Activated CD4-positive, alpha-beta memory T cell treated with anti-CD3 and anti-CD28 coated beads for 36 hours (primary cell): ENCODE results near the gene PSMA7. TPM values are rescaled to one million over a fixed set of nuclear protein-coding genes. Genes with fewer than 3 reads are reported as not detected.

ENCODE experiments used
- CTCF ChIA-PET: fragments of 350-600 bp; sonication (Branson Sonifier 250); formaldehyde crosslinking; loops from one replicate; lab custom pipeline; 2021; ENCODE audit warnings: antibody characterized with exemption, inconsistent platforms; lab: Charles Lee
- POLR2A ChIA-PET: fragments of 350-600 bp; sonication (Branson Sonifier 250); formaldehyde crosslinking; loops from one replicate; lab custom pipeline; 2021; ENCODE audit warnings: antibody characterized with exemption; lab: Charles Lee
- DNase-seq: peaks from one replicate; pipeline ENCODE4 v3.0.0-alpha.2; 2020
- H3K27ac Mint-ChIP-seq: one replicate; pipeline ENCODE4 v1.8.0; 2021; ENCODE audit warnings: mixed read lengths
- H3K27me3 Mint-ChIP-seq: one replicate; pipeline ENCODE4 v1.8.0; 2021; ENCODE audit warnings: mixed read lengths
- H3K36me3 Mint-ChIP-seq: one replicate; pipeline ENCODE4 v1.8.0; 2021; ENCODE audit warnings: mixed read lengths
- H3K4me1 Mint-ChIP-seq: one replicate; pipeline ENCODE4 v1.8.0; 2021; ENCODE audit warnings: low read depth, mixed read lengths
- H3K4me3 Mint-ChIP-seq: one replicate; pipeline ENCODE4 v1.8.0; 2021; ENCODE audit warnings: mild to moderate bottlenecking, mixed read lengths
- H3K9me3 Mint-ChIP-seq: one replicate; pipeline ENCODE4 v1.8.0; 2021; ENCODE audit warnings: mixed read lengths
- intact Hi-C: fragments of 100-400 bp; cut with micrococcal nuclease; formaldehyde crosslinking; loops from one replicate; pipeline ENCODE4 v1.15.1; 2023
- total RNA-seq, 2 experiments: library from RNA; stranded (reverse); gene quantifications; one replicate each; pipeline ENCODE4 v1.2.3, GENCODE V29; 2021

The PSMA7 gene
- total RNA-seq, 2 experiments from 2014 or later, result 301 to 316 TPM

DNA sequence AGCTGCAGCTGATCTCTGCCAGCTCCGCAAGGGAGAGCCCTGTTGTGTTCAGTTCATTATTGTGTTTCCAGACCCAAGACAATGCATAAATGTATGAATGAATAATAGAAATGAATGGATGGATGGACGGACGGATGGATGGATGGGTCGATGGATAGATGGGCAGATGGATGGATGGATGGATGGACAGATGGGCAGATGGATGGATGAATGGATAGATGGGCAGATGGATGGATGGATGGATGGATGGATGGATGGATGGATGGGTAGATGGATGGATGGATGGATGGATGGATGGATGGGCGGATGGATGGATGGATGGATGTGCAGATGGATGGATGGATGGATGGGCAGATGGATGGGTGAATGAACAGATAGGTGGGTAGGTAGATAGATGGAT lies 37.6 kb downstream of the PSMA7 start:
- ChIA-PET POLR2A (no interaction called here), CTCF (no interaction called here)
- no peak overlapping the region for H3K4me3 Mint-ChIP-seq
- H3K27ac Mint-ChIP-seq, result no peak overlapping the region
- no peaks in the 10 kb centered on the region for H3K27me3 Mint-ChIP-seq
- intact Hi-C loops, result no loop called here
- H3K4me1 Mint-ChIP-seq, result no peaks in the 10 kb centered on the region
- no peak for DNase-seq
- peaks cover 42% of the 10 kb centered on the region for H3K36me3 Mint-ChIP-seq
- H3K9me3 Mint-ChIP-seq, result peaks cover 76% of the 10 kb centered on the region

DNA sequence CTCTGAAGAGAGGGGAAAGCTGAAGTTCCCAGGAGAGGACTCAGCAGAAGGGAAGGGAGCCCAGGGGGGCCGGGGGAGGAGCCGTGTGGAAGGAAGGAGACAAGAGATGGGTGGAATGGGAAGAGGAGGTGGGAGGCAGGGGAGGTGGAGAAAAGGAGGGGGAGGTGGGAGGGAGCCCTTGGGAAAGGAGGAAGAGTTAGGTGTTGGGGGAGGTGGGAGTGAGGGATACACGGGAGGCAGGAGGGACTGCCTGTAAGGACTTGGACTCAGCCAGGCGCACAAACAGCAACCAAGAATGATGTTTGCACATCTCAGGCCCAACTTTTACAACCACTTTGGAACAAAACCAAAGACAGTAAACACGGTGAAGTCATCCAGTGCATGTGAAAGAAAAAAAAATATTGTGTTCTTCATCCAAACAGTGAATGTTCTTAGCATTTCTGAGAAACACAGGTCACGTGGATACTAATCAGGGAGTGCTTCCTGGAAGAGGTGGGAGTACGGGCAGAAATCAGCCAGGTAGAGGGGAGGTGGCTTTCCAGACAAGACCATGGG lies 38.3 kb downstream of the PSMA7 start:
- Mint-ChIP-seq H3K27ac (no peak overlapping the region), H3K4me1 (no peaks in the 10 kb centered on the region), H3K4me3 (no peak overlapping the region), H3K36me3 (peaks cover 38% of the 10 kb centered on the region), H3K9me3 (peaks cover 78% of the 10 kb centered on the region), H3K27me3 (no peaks in the 10 kb centered on the region)
- ChIA-PET CTCF (no interaction called here), POLR2A (no interaction called here)
- intact Hi-C loops, result no loop called here
- DNase-seq, result no peak

DNA sequence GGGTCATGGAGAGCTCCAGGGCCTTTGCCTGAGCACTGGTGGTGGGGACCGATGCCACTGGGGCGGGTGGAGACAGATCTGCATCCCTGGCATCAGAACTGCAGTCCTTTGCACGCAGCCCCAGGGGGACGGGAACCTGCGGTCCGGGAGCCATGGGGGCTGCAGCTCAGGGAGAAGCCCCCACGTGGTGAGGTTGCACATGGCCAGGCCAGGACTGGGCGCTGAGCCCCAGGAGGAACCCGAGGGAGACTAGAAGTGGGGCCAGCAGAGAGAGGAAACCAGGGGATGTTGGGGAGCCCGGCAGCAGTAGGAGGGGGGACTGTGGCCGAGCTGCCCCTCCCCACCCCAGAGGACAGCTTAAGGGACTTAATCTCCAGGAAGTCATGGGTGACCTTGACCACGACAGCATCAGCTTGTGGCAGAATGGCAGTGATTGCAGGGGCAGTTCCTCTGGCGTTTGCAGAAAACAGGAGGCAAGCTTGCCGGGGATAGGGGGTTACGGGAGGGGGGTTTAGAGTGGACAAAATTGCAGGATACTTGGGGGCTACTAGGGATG lies 38.9 kb downstream of the PSMA7 start:
- Mint-ChIP-seq H3K27ac (no peak overlapping the region), H3K4me3 (no peak overlapping the region), H3K36me3 (peaks cover 39% of the 10 kb centered on the region), H3K4me1 (no peaks in the 10 kb centered on the region), H3K9me3 (peaks cover 79% of the 10 kb centered on the region), H3K27me3 (no peaks in the 10 kb centered on the region)
- DNase-seq, result no peak
- ChIA-PET CTCF (no interaction called here), POLR2A (no interaction called here)
- intact Hi-C loops, result no loop called here

DNA sequence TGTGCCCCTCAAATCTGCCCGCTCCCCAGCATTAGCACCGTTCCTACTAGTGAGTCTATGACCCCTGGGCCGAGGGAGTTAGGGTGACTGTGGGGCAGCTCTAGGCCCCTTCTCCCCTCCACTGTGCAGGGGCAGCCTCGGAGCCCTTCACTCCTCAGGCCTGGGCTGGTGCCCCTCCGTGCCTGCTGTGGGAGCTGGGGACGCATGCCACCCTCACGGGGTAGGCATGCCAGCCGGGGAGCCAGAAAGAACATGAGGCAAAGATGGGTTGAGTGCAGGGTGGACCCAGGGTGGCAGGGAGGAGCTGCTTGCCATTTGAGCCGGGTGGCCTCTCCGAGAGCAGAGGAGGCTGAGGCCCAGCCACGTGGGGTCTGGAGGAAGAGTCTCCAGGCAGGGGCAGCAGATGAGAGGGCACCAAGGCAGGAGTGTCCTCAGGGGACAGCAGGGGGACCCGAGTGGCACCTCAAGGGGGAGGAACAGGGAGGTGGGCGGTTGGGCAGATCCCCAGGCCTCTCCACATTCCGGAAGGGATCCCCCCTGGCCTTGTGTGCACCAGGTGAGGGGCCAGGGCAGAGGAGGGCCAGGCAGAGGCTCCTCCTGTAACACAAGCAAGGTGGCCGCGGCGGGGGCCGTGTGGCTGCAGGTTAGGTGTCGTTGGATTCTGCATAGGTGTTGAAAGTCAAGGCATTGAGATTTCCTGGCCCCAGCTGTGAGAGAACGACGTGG lies 39.5 kb downstream of the PSMA7 start:
- no peak for DNase-seq
- peaks cover 73% of the 10 kb centered on the region for H3K9me3 Mint-ChIP-seq
- H3K4me3 Mint-ChIP-seq, result no peak overlapping the region
- H3K36me3 Mint-ChIP-seq, result peaks cover 34% of the 10 kb centered on the region
- H3K4me1 Mint-ChIP-seq, result no peaks in the 10 kb centered on the region
- intact Hi-C loops, result no loop called here
- ChIA-PET CTCF (no interaction called here), POLR2A (no interaction called here)
- no peaks in the 10 kb centered on the region for H3K27me3 Mint-ChIP-seq
- H3K27ac Mint-ChIP-seq, result no peak overlapping the region

DNA sequence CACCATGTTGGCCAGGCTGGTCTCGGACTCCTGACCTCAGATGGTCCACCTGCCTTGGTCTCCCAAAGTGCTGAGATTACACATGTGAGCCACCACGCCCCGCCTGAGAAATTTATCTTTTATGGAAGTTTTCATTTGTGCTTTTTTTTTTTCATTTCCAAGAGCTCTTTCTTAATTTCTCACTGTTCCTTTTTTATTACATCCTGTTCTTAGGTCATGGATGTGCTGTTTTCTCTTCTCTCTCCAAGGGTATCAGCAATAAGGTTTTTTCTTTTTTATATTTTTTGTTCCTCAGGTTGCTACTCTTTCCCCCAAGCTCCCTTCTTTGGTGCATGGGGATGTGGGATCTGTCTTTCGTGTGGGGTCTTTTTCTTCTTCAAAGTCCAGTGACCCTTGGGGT lies 42.1 kb downstream of the PSMA7 start:
- POLR2A ChIA-PET, result no interaction called here
- no peak overlapping the region for H3K4me3 Mint-ChIP-seq
- intact Hi-C loops, result no loop called here
- DNase-seq, result no peak
- no peaks in the 10 kb centered on the region for H3K27me3 Mint-ChIP-seq
- CTCF ChIA-PET, result no interaction called here
- H3K36me3 Mint-ChIP-seq, result peaks cover 20% of the 10 kb centered on the region
- H3K4me1 Mint-ChIP-seq, result no peaks in the 10 kb centered on the region
- H3K9me3 Mint-ChIP-seq, result peaks cover 49% of the 10 kb centered on the region
- H3K27ac Mint-ChIP-seq, result no peak overlapping the region

DNA sequence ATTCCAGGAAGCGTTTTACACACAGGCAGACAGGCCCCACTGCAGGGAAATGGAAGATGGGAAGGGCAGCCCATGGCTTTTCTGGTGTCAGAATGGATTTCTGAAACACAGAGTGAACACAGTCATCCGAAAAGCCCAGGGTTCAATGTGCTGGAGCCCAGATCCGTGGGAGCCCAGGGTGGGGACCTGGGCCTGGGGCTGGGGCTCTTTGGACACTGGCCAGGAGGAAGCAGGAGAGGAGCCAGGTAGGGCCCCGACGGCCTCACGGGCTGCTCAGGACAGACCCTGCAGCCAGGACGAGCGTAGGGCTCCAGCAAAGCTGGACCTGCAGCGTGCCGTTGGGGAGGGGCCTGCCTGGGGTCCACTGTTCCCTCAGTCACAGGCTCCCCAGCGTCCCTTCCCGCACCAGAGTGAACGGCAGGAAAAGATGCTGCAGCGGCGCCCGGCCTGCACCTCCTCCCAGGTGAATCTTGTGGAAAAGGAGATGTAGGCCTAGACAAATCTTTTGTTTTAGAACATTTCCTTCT lies 45.2 kb downstream of the PSMA7 start:
- Mint-ChIP-seq H3K36me3 (peaks cover 9% of the 10 kb centered on the region), H3K4me3 (no peak overlapping the region), H3K4me1 (no peaks in the 10 kb centered on the region), H3K27me3 (no peaks in the 10 kb centered on the region), H3K27ac (no peak overlapping the region), H3K9me3 (peaks cover 30% of the 10 kb centered on the region)
- ChIA-PET CTCF (no interaction called here), POLR2A (no interaction called here)
- intact Hi-C loops, result no loop called here
- DNase-seq, result no peak

DNA sequence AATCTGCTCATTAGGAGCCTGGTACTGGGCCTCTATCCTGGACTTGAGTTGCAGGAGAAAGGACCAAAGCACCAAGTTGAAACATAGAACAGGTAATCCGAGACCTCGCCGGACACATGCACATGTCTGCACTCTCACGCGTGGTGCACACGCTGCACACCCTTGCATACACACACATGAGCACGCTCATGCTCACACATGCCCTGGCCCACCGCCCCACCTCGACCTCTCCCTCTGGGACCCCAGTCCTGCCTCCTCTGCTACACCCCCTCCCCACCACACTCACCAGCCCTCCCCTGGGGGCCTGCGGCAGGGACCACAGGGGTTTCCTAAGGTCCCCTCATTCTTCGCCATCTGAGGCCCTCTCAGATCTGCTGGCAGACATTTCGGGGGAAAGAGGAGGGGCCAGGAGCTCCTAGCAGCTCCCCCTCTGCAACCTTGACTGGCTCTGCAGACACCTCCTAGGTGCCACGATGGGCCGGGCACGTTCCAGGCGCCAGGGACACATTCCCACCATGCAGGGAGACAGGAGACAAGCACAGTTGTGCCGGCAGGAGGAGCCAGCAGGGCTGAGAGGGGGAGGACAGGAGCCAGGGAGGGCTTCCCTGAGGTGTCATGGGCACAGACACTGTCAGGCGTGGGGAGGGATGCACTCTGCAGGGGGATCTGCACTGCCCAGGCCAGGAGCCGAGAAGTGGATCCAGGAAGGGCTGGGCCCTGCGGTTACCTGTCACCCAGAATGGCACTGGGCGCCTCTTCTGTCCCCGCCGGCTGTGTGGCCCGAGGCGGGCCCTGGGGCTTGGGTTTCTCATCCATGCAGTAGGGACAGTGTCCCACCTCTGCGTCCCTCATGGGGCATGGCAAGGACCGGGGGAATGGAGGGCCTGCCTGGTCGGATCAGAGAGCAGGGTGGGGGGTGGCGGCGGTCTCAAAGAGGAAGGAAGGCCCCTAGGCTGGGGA lies 46.5 kb downstream of the PSMA7 start:
- Mint-ChIP-seq H3K4me3 (no peak overlapping the region), H3K27ac (no peak overlapping the region), H3K27me3 (no peaks in the 10 kb centered on the region), H3K4me1 (no peaks in the 10 kb centered on the region), H3K9me3 (peaks cover 27% of the 10 kb centered on the region), H3K36me3 (peaks cover 9% of the 10 kb centered on the region)
- ChIA-PET POLR2A (no interaction called here), CTCF (no interaction called here)
- intact Hi-C loops, result no loop called here
- no peak for DNase-seq

DNA sequence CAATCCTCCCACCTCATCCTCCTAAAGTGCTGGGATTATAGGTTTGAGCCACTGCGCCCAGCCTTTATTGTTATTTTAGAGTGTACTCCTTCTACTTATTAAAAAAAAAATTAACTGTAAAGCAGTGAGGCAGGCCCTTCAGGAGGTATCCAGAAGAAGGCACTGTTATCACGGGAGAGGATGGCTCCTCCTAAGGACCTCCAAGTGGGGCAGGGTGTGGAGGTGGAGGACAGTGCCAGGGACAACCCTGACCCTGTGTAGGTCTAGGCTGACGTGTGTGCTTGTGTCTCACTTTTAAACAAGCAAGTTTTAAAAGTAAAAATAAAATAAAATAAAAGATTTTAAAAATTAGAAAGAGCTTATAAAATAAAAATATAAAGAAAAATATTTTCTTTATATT lies 53.8 kb downstream of the PSMA7 start:
- Mint-ChIP-seq H3K4me1 (no peaks in the 10 kb centered on the region), H3K27ac (no peak overlapping the region), H3K9me3 (peaks cover 5% of the 10 kb centered on the region), H3K27me3 (peaks cover 6% of the 10 kb centered on the region), H3K36me3 (no peaks in the 10 kb centered on the region), H3K4me3 (no peak overlapping the region)
- intact Hi-C loops, result no loop called here
- ChIA-PET POLR2A (no interaction called here), CTCF (no interaction called here)
- no peak for DNase-seq

DNA sequence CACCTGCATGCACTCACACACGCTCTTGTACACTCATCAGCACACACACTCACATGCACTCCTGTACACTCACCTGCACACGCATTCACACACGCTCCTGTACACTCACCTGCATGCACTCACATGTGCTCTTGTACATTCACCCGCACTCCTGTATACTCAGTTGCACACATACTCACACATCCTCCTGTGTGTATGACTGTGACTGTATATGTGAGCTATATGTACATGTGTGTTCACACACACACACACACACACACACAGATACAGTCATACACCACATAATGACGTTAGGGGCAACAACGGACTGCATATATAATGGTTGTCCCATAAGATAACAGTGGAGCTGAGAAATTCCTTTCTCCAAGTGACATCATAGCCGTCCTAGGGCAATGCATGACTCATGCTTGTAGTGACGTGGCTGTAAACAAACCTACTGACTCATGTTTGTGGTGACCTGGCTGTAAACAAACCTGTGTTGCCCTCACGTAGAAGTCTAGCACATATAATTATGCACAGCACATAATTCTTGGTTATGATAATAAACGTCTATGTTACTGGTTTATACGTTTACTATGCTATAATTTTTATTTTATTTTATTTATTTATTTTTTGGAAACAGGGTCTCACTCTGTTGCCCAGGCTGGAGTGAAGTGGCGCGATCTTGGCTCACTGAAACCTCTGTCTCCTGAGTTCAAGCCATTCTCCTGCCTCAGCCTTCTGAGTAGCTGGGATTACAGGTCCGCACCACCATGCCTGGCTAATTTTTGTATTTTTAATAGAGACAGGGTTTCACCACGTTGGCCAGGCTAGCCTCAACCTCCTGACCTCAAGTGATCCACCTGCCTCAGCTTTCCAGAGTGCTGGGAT lies 54.7 kb downstream of the PSMA7 start:
- no peak overlapping the region for H3K27ac Mint-ChIP-seq
- CTCF ChIA-PET, result no interaction called here
- H3K36me3 Mint-ChIP-seq, result no peaks in the 10 kb centered on the region
- H3K4me3 Mint-ChIP-seq, result no peak overlapping the region
- peak; percentile 16 for DNase-seq
- H3K9me3 Mint-ChIP-seq, result peaks cover 5% of the 10 kb centered on the region
- POLR2A ChIA-PET, result no interaction called here
- H3K27me3 Mint-ChIP-seq, result peaks cover 6% of the 10 kb centered on the region
- intact Hi-C loops, result no loop called here
- H3K4me1 Mint-ChIP-seq, result no peaks in the 10 kb centered on the region

DNA sequence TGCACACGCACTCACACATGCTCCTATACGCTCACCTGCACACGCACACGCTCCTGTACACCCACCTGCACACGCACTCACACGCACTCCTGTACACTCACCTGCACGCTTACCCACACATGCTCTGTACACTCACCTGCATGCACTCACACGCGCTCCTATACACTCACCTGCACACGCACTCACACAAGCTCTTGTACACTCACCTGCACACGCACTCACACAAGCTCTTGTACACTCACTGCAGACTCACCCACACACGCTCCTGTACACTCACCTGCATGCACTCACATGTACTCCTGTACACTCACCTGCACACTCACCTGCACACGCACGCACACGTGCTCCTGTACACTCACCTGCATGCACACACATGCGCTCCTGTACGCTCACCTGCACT lies 55.6 kb downstream of the PSMA7 start:
- Mint-ChIP-seq H3K9me3 (peaks cover 5% of the 10 kb centered on the region), H3K36me3 (no peaks in the 10 kb centered on the region), H3K4me1 (no peaks in the 10 kb centered on the region), H3K4me3 (no peak overlapping the region), H3K27me3 (peaks cover 6% of the 10 kb centered on the region), H3K27ac (no peak overlapping the region)
- ChIA-PET POLR2A (no interaction called here), CTCF (no interaction called here)
- intact Hi-C loops, result no loop called here
- no peak for DNase-seq

DNA sequence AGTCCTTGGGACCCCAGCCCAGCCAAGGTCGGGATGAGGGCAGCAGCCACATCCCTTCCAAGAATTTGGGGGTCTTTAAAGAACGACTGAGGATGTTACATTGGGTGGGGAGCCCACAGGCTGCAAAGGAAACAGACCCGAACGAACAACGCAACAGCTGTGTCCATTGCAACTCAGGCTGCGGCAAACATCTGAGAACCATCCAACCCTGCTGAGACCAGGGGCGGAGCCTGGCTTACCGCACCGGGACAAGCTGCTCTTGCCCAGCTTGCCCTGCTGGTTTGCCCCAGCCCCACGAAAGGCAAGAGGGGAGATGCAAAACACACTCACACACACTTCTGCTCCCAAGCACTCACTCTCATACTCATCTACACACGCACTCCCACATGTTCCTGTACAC lies 56.0 kb downstream of the PSMA7 start:
- Mint-ChIP-seq H3K4me1 (no peaks in the 10 kb centered on the region), H3K36me3 (no peaks in the 10 kb centered on the region), H3K4me3 (no peak overlapping the region), H3K27ac (no peak overlapping the region), H3K27me3 (peaks cover 6% of the 10 kb centered on the region), H3K9me3 (peaks cover 5% of the 10 kb centered on the region)
- CTCF ChIA-PET, result no interaction called here
- intact Hi-C loops, result no loop called here
- no peak for DNase-seq
- POLR2A ChIA-PET, result no interaction called here
